Measurements from ENCODE around the gene PRG3. TPM values are rescaled to one million over a fixed set of nuclear protein-coding genes. Genes with fewer than 3 reads are reported as not detected.
A peak's percentile ranks its signal among the peaks of the same experiment; 100 is the strongest.

The PRG3 gene
- total and polyA plus RNA-seq, 4 experiments from 2014 or later, result not detected

DNA sequence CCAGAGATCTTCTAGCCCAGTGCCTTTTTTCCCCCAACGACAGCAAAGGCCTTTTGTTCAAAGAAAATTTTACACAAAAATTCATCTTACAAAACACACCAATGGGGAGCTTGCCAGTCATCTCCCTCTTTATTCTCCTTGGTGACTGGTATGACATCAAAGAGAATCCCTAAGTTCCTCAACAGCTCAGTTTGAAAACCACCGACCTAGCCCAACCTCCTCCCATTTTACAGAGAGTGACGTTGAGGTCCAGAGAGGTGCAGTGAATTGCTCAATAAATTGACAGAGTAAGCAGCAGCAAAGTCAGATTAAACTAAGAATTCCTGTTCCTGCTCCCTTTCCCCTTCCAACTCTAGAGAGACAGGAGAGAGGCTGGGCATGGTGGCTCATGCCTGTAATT is 38.2 kb upstream of the PRG3 start:
- Mint-ChIP-seq H3K27ac (no peak overlapping the region), H3K27me3 (no peaks in the 10 kb centered on the region), H3K9me3 (no peaks in the 10 kb centered on the region), H3K4me1 (peaks cover 6 to 20% (median 11%) of the 10 kb centered on the region in 4 donors), H3K4me3 (no peak overlapping the region), H3K36me3 (peaks cover 47 to 66% of the 10 kb centered on the region in 2 donors)
- H3K36me3 ChIP-seq (ENCODE audit: insufficient read depth, low read length), result peaks cover 31% of the 10 kb centered on the region
- no peak for DNase-seq
- H3K27ac ChIP-seq (ENCODE audit: low read depth, low read length), result no peak overlapping the region
- no peaks in the 10 kb centered on the region for H3K9me3 ChIP-seq (ENCODE audit: control insufficient read depth in 1 of 2, low read length in 2 of 2)
- no peaks in the 10 kb centered on the region for H3K27me3 ChIP-seq (ENCODE audit: insufficient read depth, low read length)
- peaks cover 5% of the 10 kb centered on the region for H3K4me1 ChIP-seq (ENCODE audit: insufficient read depth, low read length)
- no peak overlapping the region for H3K4me3 ChIP-seq (ENCODE audit: low read length in 2 of 2)
- POLR2A ChIA-PET (ENCODE audit: partially characterized antibody), result no interaction called here
- CTCF ChIA-PET (ENCODE audit: partially characterized antibody), result interaction anchor here (0.7 to 3.2 kb wide), 4 partner anchors 39 to 74 kb away, joined by 3 to 8 read pairs (median 4); no protein-coding TSS in a partner anchor
- intact Hi-C loops (cut with micrococcal nuclease), result no loop called here

DNA sequence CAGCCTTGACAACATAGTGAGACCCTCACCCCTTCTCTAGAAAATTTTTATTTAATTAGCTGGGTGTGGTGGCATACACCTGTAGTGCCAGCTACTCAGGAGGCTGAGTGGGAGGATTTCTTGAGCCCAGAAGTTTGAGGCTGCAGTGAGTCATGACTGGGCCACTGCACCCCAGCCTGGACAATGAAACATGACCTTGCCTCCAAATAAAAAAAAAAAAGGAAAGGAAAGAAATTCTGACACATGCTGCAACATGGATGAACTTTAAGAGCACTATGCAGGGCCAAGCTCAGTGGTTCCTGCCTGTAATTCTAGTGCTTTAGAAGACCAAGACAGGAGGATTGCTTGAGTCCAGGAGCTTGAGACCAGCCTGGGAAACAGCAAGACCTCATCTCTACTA is 37.2 kb upstream of the PRG3 start:
- DNase-seq, result no peak
- H3K9me3 Mint-ChIP-seq, result no peaks in the 10 kb centered on the region
- no peaks in the 10 kb centered on the region for H3K4me1 ChIP-seq (ENCODE audit: insufficient read depth, low read length)
- no peaks in the 10 kb centered on the region for H3K27me3 ChIP-seq (ENCODE audit: insufficient read depth, low read length)
- peaks cover 40% of the 10 kb centered on the region for H3K36me3 ChIP-seq (ENCODE audit: insufficient read depth, low read length)
- no peaks in the 10 kb centered on the region for H3K27me3 Mint-ChIP-seq
- intact Hi-C loops (cut with micrococcal nuclease), result no loop called here
- CTCF ChIA-PET (ENCODE audit: partially characterized antibody), result interaction anchor here (2.4 to 3.2 kb wide), 2 partner anchors 40 to 75 kb away, joined by 6 to 8 read pairs; no protein-coding TSS in a partner anchor
- H3K4me3 ChIP-seq (ENCODE audit: low read length in 2 of 2), result no peak overlapping the region
- H3K9me3 ChIP-seq (ENCODE audit: control insufficient read depth in 1 of 2, low read length in 2 of 2), result no peaks in the 10 kb centered on the region
- peaks cover 57 to 71% of the 10 kb centered on the region in 2 donors for H3K36me3 Mint-ChIP-seq
- H3K4me3 Mint-ChIP-seq, result no peak overlapping the region
- POLR2A ChIA-PET (ENCODE audit: partially characterized antibody), result no interaction called here
- no peak overlapping the region for H3K27ac Mint-ChIP-seq
- H3K27ac ChIP-seq (ENCODE audit: low read depth, low read length), result no peak overlapping the region
- H3K4me1 Mint-ChIP-seq, result peaks cover 3 to 10% (median 5%) of the 10 kb centered on the region in 4 donors

DNA sequence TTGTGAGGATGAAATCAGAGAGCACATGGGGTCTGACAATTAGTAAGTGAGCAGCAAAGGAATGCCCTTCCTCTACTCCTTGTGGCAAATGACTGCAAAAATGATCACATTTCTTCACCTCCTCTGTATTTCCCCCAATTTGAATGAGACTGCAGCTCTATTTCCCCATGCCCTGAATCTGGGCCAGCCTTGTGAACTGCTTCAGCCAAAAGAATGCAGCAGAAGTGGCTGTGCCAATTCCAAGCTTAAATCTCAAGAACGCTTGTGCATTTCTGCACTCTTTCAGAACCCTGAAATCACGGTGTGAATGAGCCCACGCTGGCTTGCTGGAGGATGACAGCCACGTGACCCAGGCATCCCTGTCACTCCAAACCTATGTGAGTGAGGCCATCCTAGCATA is 36.1 kb upstream of the PRG3 start:
- H3K9me3 ChIP-seq (ENCODE audit: control insufficient read depth in 1 of 2, low read length in 2 of 2), result no peaks in the 10 kb centered on the region
- ChIA-PET CTCF (ENCODE audit: partially characterized antibody) (interaction anchor here (2.4 kb wide), 1 partner anchor 76 kb away, joined by 6 read pairs; no protein-coding TSS in a partner anchor), POLR2A (ENCODE audit: partially characterized antibody) (no interaction called here)
- peaks cover 55 to 68% of the 10 kb centered on the region in 2 donors for H3K36me3 Mint-ChIP-seq
- H3K27me3 ChIP-seq (ENCODE audit: insufficient read depth, low read length), result no peaks in the 10 kb centered on the region
- H3K27me3 Mint-ChIP-seq, result no peaks in the 10 kb centered on the region
- H3K4me1 Mint-ChIP-seq, result peaks cover 0 to 4% (median 2%) of the 10 kb centered on the region in 4 donors
- no peaks in the 10 kb centered on the region for H3K4me1 ChIP-seq (ENCODE audit: insufficient read depth, low read length)
- DNase-seq, result no peak
- peak overlapping the region in 1 of 7 donors; percentile 25 for H3K27ac Mint-ChIP-seq
- H3K4me3 Mint-ChIP-seq, result no peak overlapping the region
- no peak overlapping the region for H3K4me3 ChIP-seq (ENCODE audit: low read length in 2 of 2)
- no peak overlapping the region for H3K27ac ChIP-seq (ENCODE audit: low read depth, low read length)
- no peaks in the 10 kb centered on the region for H3K9me3 Mint-ChIP-seq
- intact Hi-C loops (cut with micrococcal nuclease), result no loop called here
- peaks cover 36% of the 10 kb centered on the region for H3K36me3 ChIP-seq (ENCODE audit: insufficient read depth, low read length)

DNA sequence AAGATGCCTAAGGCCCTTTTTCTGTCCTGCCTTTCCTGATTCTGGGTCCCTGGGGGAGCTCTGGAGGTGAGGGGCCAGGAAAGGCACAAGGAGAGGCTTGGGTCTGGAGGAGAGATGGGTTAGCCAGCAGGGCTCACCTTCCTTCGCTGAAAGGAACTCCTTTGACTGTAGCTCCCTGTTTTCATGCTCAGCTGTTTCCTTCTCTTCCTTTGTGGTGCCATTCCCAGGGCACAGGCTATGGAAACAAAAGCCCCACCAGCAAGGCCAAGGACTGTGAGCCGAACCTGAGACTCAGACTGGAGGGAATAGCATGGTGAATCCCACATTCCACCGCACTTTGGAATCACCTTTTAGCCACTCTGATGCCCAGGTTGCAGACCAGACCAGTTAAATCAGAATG is 35.5 kb upstream of the PRG3 start:
- Mint-ChIP-seq H3K4me3 (no peak overlapping the region), H3K27me3 (no peaks in the 10 kb centered on the region), H3K4me1 (peaks cover 0 to 4% (median 2%) of the 10 kb centered on the region in 4 donors), H3K36me3 (peaks cover 58 to 70% of the 10 kb centered on the region in 2 donors), H3K27ac (peak overlapping the region in 1 of 7 donors; percentile 18), H3K9me3 (no peaks in the 10 kb centered on the region)
- H3K4me1 ChIP-seq (ENCODE audit: insufficient read depth, low read length), result no peaks in the 10 kb centered on the region
- CTCF ChIA-PET (ENCODE audit: partially characterized antibody), result no interaction called here
- no peaks in the 10 kb centered on the region for H3K27me3 ChIP-seq (ENCODE audit: insufficient read depth, low read length)
- intact Hi-C loops (cut with micrococcal nuclease), result no loop called here
- POLR2A ChIA-PET (ENCODE audit: partially characterized antibody), result interaction anchor here (1.6 kb wide), 1 partner anchor 9 kb away, joined by 5 read pairs; no protein-coding TSS in a partner anchor
- H3K4me3 ChIP-seq (ENCODE audit: low read length in 2 of 2), result no peak overlapping the region
- no peaks in the 10 kb centered on the region for H3K9me3 ChIP-seq (ENCODE audit: control insufficient read depth in 1 of 2, low read length in 2 of 2)
- DNase-seq, result no peak
- peaks cover 36% of the 10 kb centered on the region for H3K36me3 ChIP-seq (ENCODE audit: insufficient read depth, low read length)
- H3K27ac ChIP-seq (ENCODE audit: low read depth, low read length), result no peak overlapping the region

DNA sequence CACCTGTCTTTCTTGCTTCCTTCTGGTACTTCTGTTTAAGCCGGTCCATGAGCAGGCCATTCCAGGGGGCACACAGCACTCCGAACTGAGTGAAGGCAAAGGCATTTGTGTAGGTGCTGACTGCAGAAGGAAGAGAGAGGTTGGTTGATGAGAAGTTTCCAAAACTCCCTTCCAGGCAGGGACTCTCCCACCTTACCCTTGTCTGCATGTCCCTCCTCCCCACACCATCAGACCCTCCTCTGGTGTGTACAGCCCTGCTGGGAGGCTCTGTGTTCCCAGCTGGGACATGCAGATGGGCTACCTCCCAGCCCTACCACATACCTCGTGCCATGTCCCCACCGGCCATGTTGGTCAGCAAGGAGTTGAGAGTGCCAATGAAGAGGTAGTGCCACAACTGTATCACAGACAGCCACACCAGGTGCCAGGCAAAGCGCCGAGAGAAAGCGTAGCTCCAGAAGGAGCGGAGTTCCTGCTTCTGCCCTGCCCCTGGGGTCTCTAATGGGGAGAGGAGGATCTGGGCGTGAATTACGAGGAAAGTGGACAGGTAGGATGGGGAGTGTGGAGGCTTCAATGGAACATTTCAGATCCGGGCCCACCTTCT is 33.8 kb upstream of the PRG3 start:
- DNase-seq, result no peak
- ChIA-PET CTCF (ENCODE audit: partially characterized antibody) (no interaction called here), POLR2A (ENCODE audit: partially characterized antibody) (no interaction called here)
- Mint-ChIP-seq H3K27me3 (no peaks in the 10 kb centered on the region), H3K36me3 (peaks cover 64 to 72% of the 10 kb centered on the region in 2 donors), H3K9me3 (no peaks in the 10 kb centered on the region), H3K27ac (peak overlapping the region in 2 of 7 donors; percentile 35 to 75), H3K4me1 (peaks cover 0 to 4% (median under 1%) of the 10 kb centered on the region in 4 donors), H3K4me3 (no peak overlapping the region)
- peaks cover 37% of the 10 kb centered on the region for H3K36me3 ChIP-seq (ENCODE audit: insufficient read depth, low read length)
- intact Hi-C loops (cut with micrococcal nuclease), result no loop called here
- H3K9me3 ChIP-seq (ENCODE audit: control insufficient read depth in 1 of 2, low read length in 2 of 2), result no peaks in the 10 kb centered on the region
- no peak overlapping the region for H3K27ac ChIP-seq (ENCODE audit: low read depth, low read length)
- no peak overlapping the region for H3K4me3 ChIP-seq (ENCODE audit: low read length in 2 of 2)
- no peaks in the 10 kb centered on the region for H3K4me1 ChIP-seq (ENCODE audit: insufficient read depth, low read length)
- H3K27me3 ChIP-seq (ENCODE audit: insufficient read depth, low read length), result no peaks in the 10 kb centered on the region

DNA sequence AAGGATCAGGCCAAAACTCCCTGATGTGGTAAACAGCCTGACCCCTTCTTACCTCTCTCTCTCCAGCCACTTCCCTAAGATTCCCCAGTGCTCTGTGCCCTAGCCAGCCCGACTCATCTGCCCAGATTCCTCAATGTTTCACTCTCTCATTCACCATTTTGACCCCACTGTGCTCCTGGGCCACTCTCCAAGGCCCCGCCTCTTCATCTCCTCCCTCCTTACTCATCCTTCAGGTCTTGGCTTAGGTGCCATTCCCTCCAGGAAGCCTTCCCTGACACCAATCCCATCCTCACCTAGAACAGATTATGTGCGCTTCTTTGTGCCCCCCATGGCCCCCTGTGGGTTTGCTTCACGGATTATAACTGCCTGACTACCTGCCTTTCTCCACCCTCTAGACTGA is 32.7 kb upstream of the PRG3 start:
- Mint-ChIP-seq H3K36me3 (peaks cover 66 to 72% of the 10 kb centered on the region in 2 donors), H3K9me3 (no peaks in the 10 kb centered on the region)

DNA sequence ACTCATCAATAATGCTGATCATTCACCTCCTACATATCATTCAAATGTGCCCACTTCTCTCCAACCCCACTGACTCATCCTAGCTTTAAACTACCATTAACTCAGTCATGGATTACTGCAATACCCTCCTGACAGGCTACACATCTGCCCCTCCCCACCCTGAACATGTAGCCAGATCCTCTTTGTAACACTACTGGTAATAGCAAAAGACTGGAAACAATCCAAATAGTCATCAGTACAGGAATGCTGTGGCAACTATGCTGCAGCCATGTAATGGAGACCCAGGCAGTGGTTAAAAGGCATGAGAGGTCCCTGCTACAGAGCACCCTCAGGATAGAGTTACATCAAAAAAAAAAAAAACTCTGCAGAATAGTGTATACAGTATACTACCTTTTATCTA is 29.3 kb upstream of the PRG3 start:
- no peaks in the 10 kb centered on the region for H3K9me3 ChIP-seq (ENCODE audit: control insufficient read depth in 1 of 2, low read length in 2 of 2)
- peaks cover 39% of the 10 kb centered on the region for H3K36me3 ChIP-seq (ENCODE audit: insufficient read depth, low read length)
- H3K27me3 ChIP-seq (ENCODE audit: insufficient read depth, low read length), result no peaks in the 10 kb centered on the region
- H3K4me1 ChIP-seq (ENCODE audit: insufficient read depth, low read length), result peaks cover 8% of the 10 kb centered on the region
- H3K27me3 Mint-ChIP-seq, result no peaks in the 10 kb centered on the region
- DNase-seq, result no peak
- no peak overlapping the region for H3K27ac ChIP-seq (ENCODE audit: low read depth, low read length)
- intact Hi-C loops (cut with micrococcal nuclease), result no loop called here
- H3K9me3 Mint-ChIP-seq, result no peaks in the 10 kb centered on the region
- H3K4me3 ChIP-seq (ENCODE audit: low read length in 2 of 2), result no peak overlapping the region
- POLR2A ChIA-PET (ENCODE audit: partially characterized antibody), result no interaction called here
- peaks cover 62 to 65% of the 10 kb centered on the region in 2 donors for H3K36me3 Mint-ChIP-seq
- H3K4me1 Mint-ChIP-seq, result peaks cover 9 to 17% (median 10%) of the 10 kb centered on the region in 4 donors
- no peak overlapping the region for H3K27ac Mint-ChIP-seq
- no peak overlapping the region for H3K4me3 Mint-ChIP-seq
- CTCF ChIA-PET (ENCODE audit: partially characterized antibody), result no interaction called here

More for the DNA sequence above, 32.7 kb upstream of the PRG3 start:
- Histone ChIP-seq H3K4me3 (ENCODE audit: low read length in 2 of 2) (no peak overlapping the region), H3K36me3 (ENCODE audit: insufficient read depth, low read length) (peaks cover 45% of the 10 kb centered on the region), H3K27ac (ENCODE audit: low read depth, low read length) (no peak overlapping the region), H3K27me3 (ENCODE audit: insufficient read depth, low read length) (no peaks in the 10 kb centered on the region), H3K9me3 (ENCODE audit: control insufficient read depth in 1 of 2, low read length in 2 of 2) (no peaks in the 10 kb centered on the region), H3K4me1 (ENCODE audit: insufficient read depth, low read length) (no peaks in the 10 kb centered on the region)
- intact Hi-C loops (cut with micrococcal nuclease), result no loop called here
- Mint-ChIP-seq H3K4me1 (peaks cover 0 to 5% (median under 1%) of the 10 kb centered on the region in 4 donors), H3K27ac (peak overlapping the region in 2 of 7 donors; percentile 52 to 68), H3K4me3 (no peak overlapping the region), H3K27me3 (no peaks in the 10 kb centered on the region)
- no peak for DNase-seq
- ChIA-PET POLR2A (ENCODE audit: partially characterized antibody) (no interaction called here), CTCF (ENCODE audit: partially characterized antibody) (no interaction called here)

Data from CD4-positive, alpha-beta memory T cell (primary cell).